Measurements from ENCODE around the gene PPDPF. TPM values are rescaled to one million over a fixed set of nuclear protein-coding genes. Genes with fewer than 3 reads are reported as not detected.
"Not testable (repeated sequence)": the region's sequence is repeated elsewhere in the genome, so short reads cannot be mapped to it uniquely, and the experiment has no call there.

PPDPF gene
- total RNA-seq, 1 experiment from 2014 or later, result 79.7 TPM

DNA sequence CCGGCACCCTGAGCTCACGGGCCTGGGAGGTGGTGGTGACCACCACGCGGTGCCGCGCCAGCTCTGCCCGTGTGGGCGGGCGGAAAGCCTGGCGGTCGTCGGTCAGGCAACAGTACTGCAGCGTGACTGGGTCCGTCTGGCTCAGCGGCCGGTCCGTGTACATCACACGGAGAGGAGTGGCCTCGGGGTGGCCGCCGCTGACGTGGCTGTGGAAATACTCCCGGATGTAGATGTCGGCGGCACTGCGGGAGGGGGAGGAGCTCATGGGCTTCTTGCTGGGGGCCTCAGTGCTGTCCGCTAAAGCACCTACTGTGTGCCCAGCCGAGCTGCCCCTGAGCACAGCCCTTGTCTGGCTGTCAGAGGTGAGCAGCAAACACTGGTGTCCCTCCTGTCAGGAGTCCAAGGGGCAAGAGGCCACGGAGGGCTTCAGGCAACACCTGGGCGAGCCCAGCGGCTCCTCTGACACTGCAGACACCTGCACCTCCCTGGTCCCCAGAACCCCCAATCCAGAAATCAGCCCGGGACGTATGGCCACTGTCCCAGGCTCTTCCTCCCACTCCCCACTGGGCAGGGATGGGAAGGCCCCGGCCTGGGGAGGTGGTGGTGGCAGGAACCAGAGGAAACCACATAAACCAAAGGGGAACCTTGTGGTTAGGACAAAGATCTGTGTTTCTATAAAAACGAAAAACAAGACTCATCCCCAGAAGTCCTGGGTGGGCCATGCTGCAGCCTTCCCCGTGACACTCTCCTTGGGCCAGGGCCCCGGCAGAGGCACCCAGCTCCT lies 47.0 kb downstream of the PPDPF start:
- no peak for DNase-seq
- peaks cover 2% of the 10 kb centered on the region for H3K36me3 ChIP-seq (replicated peaks; ENCODE audit: control insufficient read depth, insufficient read depth, low read length)
- H3K4me3 ChIP-seq (ENCODE audit: insufficient read depth, low read depth, low read length), result no peak overlapping the region
- no peaks in the 10 kb centered on the region for H3K27me3 ChIP-seq (ENCODE audit: control insufficient read depth, insufficient read depth, low read length)

DNA sequence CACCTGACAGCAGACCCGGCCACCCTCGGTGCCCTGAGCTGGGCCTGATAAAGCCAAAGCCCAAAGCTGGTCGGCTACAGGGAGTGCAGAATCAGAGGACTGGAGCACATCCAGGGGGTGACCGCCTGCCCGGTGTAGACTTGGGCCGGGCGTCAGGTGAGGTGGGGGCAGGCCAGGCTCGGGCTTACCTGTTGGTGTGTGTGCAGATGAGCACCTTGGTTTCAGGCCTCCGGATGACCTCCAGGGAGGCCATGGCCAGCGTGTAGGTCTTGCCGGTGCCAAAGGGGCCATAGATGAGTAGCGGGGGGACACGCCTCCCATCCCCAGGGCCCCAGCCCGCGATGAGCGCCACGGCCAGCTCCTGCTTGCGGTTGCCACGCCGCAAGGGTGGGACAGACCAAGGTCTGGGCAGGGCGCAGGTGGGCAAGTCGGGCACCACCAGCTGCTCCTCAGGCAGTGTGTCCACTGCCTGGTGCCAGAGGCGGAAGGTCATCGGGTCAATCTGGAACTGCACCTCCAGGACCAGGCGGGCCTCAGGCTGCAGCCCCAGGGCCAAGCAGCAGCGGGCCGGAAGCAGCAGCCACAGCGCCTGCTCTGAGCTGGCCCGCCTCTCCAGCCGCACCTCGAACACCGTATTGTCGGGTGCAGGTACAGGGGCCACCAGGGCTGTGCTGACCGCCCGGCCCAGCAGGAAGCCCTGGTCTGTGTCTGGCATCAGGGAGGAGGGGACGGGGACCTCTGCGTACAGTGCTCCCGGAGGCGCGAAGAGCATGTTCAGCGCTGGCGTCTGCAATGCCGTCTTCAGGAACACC lies 47.8 kb downstream of the PPDPF start:
- no peaks in the 10 kb centered on the region for H3K27me3 ChIP-seq (ENCODE audit: control insufficient read depth, insufficient read depth, low read length)
- peaks cover 2% of the 10 kb centered on the region for H3K36me3 ChIP-seq (replicated peaks; ENCODE audit: control insufficient read depth, insufficient read depth, low read length)
- DNase-seq, result no peak

DNA sequence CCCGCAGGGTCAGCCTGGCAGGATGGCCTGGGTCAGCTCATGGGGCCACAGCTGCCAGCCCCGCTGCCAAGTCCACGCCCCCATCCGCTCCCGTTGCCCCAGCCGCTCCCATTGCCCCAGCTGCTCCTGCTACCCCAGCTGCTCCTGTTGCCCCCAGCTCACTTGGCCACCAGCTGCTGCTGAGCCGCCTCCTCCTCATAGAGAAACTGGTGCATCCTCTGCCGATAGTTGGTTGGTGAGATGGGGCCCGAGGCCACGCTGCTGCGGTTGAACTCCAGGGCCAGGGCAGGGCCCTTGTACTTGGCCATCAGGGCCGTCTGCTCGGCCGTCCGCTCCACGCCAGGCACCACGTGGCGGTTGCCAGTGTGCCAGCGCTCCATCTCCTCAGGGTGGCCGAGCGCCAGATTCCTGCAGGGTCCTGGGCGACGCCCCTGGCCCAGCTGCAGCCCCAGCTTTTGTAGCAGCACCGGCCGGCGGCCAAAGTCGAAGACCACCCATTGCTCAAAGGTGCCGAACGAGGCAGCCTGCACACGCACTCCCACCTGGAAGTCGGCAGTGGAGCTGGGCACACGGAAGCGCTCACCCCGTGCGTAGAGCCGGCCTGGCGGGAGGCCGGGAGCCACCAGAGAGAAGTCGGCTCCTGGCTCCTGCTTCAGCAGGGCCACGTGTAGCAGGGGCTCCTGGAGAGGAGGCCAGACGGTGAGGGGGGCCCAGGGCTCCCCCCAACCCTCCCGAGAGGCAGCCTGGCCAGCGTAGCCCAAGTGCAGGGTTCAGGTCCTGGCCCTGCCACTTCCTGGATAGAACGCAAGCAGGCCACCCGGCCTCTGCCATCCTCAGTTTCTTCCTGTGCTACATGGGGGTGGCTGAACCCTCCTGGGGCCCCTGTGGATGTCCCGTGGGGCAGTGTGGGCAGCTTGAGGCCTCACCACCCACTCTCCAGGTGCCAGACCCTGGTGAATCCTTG lies 48.7 kb downstream of the PPDPF start:
- Histone ChIP-seq H3K4me3 (ENCODE audit: insufficient read depth, low read depth, low read length) (no peak overlapping the region), H3K36me3 (replicated peaks; ENCODE audit: control insufficient read depth, insufficient read depth, low read length) (peaks cover 2% of the 10 kb centered on the region), H3K27me3 (ENCODE audit: control insufficient read depth, insufficient read depth, low read length) (no peaks in the 10 kb centered on the region)
- no peak for DNase-seq

More for the DNA sequence above, 47.8 kb downstream of the PPDPF start:
- H3K4me3 ChIP-seq (ENCODE audit: insufficient read depth, low read depth, low read length), result no peak overlapping the region

DNA sequence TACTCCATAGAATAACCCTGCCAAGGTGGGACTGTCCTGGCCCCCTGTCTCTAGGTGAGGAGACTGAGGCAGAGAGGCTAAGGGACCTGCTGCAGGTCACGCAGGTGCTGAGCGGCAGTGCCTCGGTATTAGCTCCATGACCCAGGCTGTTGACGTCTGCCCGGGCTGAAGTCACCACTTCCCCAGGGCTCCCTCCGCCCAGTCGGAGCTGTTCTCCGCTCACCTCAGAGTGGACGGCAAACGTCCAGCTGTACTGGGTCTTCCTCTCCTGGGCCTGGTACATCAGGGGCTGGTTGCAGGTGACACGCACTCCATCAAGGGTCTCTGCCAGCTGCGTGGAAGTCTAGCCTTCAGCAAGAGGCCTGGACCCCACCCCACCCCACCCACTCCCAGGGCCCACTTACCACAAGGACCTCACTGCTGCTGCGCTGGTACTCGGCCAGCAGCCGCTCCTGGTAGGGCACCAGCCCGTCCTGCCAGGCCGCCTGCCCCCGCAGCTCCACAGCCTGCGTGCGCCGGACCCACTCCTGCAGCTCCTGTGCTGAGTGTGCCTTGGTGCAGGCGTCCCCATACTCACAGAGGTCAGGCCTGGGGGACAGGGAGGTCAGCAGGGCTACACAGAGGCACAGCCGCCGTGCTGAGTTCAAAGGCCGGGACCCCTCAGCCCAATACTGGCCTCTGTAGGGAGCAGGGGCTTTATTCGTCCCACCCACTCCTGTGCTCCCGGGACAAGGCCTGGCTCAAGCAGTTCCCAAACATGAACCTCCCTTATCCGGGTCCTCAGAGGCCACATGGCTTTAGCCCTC lies 49.9 kb downstream of the PPDPF start:
- Histone ChIP-seq H3K27me3 (ENCODE audit: control insufficient read depth, insufficient read depth, low read length) (no peaks in the 10 kb centered on the region), H3K4me3 (ENCODE audit: insufficient read depth, low read depth, low read length) (no peak overlapping the region), H3K36me3 (replicated peaks; ENCODE audit: control insufficient read depth, insufficient read depth, low read length) (peaks cover 2% of the 10 kb centered on the region)
- no peak for DNase-seq

DNA sequence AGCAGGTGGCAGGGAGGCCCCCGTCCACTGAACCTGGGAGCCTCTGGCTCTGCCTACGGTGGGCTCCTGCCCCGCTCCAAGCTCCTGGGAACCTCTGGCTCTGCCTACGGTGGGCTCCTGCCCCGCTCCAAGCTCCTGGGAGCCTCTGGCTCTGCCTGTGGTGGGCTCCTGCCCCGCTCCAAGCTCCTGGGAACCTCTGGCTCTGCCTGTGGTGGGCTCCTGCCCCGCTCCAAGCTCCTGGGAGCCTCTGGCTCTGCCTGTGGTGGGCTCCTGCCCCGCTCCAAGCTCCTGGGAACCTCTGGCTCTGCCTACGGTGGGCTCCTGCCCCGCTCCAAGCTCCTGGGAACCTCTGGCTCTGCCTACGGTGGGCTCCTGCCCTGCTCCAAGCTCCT lies 50.5 kb downstream of the PPDPF start:
- DNase-seq; H3K4me3 ChIP-seq (ENCODE audit: insufficient read depth, low read depth, low read length); H3K27me3 ChIP-seq (ENCODE audit: control insufficient read depth, insufficient read depth, low read length); H3K36me3 ChIP-seq (replicated peaks; ENCODE audit: control insufficient read depth, insufficient read depth, low read length): not testable (repeated sequence)

Other genes with a start within 250 kb of the PPDPF start
- gene ARFGAP1, start 248.0 kb upstream of the PPDPF start, total RNA-seq (2014; rRNA removed; shearing (Covaris generic)), result 88.0 and 114 TPM in 2 replicates
- 0.17 and 0.70 TPM in 2 replicates for gene COL20A1, start 227.6 kb upstream of the PPDPF start, total RNA-seq (2014; rRNA removed; shearing (Covaris generic))
- gene CHRNA4, start 159.4 kb upstream of the PPDPF start, total RNA-seq (2014; rRNA removed; shearing (Covaris generic)), result 2.0 TPM in 2 replicates
- 92.6 and 129 TPM in 2 replicates for gene KCNQ2, start 48.1 kb upstream of the PPDPF start, total RNA-seq (2014; rRNA removed; shearing (Covaris generic))
- gene EEF1A2, start 21.7 kb upstream of the PPDPF start, total RNA-seq (2014; rRNA removed; shearing (Covaris generic)), result 30.7 and 37.1 TPM in 2 replicates
- 0.14 and 0.30 TPM in 2 replicates for gene PTK6, start 16.6 kb downstream of the PPDPF start, total RNA-seq (2014; rRNA removed; shearing (Covaris generic))
- gene SRMS, start 27.0 kb downstream of the PPDPF start, total RNA-seq (2014; rRNA removed; shearing (Covaris generic)), result 0.21 and 0.33 TPM in 2 replicates
- 6.4 and 8.0 TPM in 2 replicates for gene FNDC11, start 33.4 kb downstream of the PPDPF start, total RNA-seq (2014; rRNA removed; shearing (Covaris generic))
- 20.1 and 27.5 TPM in 2 replicates for gene HELZ2, start 53.5 kb downstream of the PPDPF start, total RNA-seq (2014; rRNA removed; shearing (Covaris generic))
- 17.0 and 21.4 TPM in 2 replicates for gene GMEB2, start 106.3 kb downstream of the PPDPF start, total RNA-seq (2014; rRNA removed; shearing (Covaris generic))
- gene STMN3, start 132.7 kb downstream of the PPDPF start, total RNA-seq (2014; rRNA removed; shearing (Covaris generic)), result 24.9 and 32.7 TPM in 2 replicates
- gene RTEL1, start 137.5 kb downstream of the PPDPF start, total RNA-seq (2014; rRNA removed; shearing (Covaris generic)), result 15.1 and 22.4 TPM in 2 replicates
- gene TNFRSF6B, start 175.9 kb downstream of the PPDPF start, total RNA-seq (2014; rRNA removed; shearing (Covaris generic)), result not detected in 2 replicates
- gene ARFRP1, start 187.2 kb downstream of the PPDPF start, total RNA-seq (2014; rRNA removed; shearing (Covaris generic)), result 24.2 and 26.2 TPM in 2 replicates
- 32.6 and 52.0 TPM in 2 replicates for gene ZGPAT, start 187.3 kb downstream of the PPDPF start, total RNA-seq (2014; rRNA removed; shearing (Covaris generic))
- 7.7 and 10.5 TPM in 2 replicates for gene LIME1, start 215.9 kb downstream of the PPDPF start, total RNA-seq (2014; rRNA removed; shearing (Covaris generic))
- gene SLC2A4RG, start 219.0 kb downstream of the PPDPF start, total RNA-seq (2014; rRNA removed; shearing (Covaris generic)), result 38.3 and 62.2 TPM in 2 replicates

All from H7 (cell line).